ENCODE results near the gene TRAF3IP3. TPM values are rescaled to one million over a fixed set of nuclear protein-coding genes. Genes with fewer than 3 reads are reported as not detected.
"Not testable (repeated sequence)": the region's sequence is repeated elsewhere in the genome, so short reads cannot be mapped to it uniquely, and the experiment has no call there.

The TRAF3IP3 gene
- polyA plus RNA-seq, 2 donors = 2.5 to 2.9 TPM

GRCh38 chr1:209785592-209785991 is 29.7 kb downstream of the TRAF3IP3 start:
- Histone ChIP-seq H3K9me3 (ENCODE audit: control insufficient read depth in 2 of 2, insufficient read depth in 1 of 2, low read depth in 1 of 2, low read length in 1 of 2) (no peaks in the 10 kb centered on the region), H3K27ac (ENCODE audit: low read depth in 2 of 2, low read length in 1 of 2) (peak overlapping the region; percentile 85 to 91), H3K27me3 (ENCODE audit: control insufficient read depth in 1 of 2, insufficient read depth in 2 of 2, low read length in 2 of 2) (no peaks in the 10 kb centered on the region), H3K36me3 (ENCODE audit: control insufficient read depth in 2 of 2, insufficient read depth in 2 of 2, low read length in 1 of 2) (peaks cover 0 to 11% of the 10 kb centered on the region in 2 donors), H3K4me1 (ENCODE audit: control insufficient read depth in 2 of 2, insufficient read depth in 2 of 2, low read length in 1 of 2) (peaks cover 0 to 3% of the 10 kb centered on the region in 2 donors), H3K4me3 (ENCODE audit: low read depth in 1 of 2, low read length in 2 of 2) (no peak overlapping the region)
- 92 to 95% methylated on average over 4 of the region's 4 CpGs for WGBS, 2 donors

- no peaks in the 10 kb centered on the region for H3K9me3 ChIP-seq (ENCODE audit: control insufficient read depth in 2 of 2, insufficient read depth in 1 of 2, low read depth in 1 of 2, low read length in 1 of 2)
- H3K27ac ChIP-seq (ENCODE audit: low read depth in 2 of 2, low read length in 1 of 2) = peak overlapping the region; percentile 10 to 63
- H3K4me3 ChIP-seq (ENCODE audit: low read depth in 1 of 2, low read length in 2 of 2) = no peak overlapping the region
- peaks cover 0 to 16% of the 10 kb centered on the region in 2 donors for H3K36me3 ChIP-seq (ENCODE audit: control insufficient read depth in 2 of 2, insufficient read depth in 2 of 2, low read length in 1 of 2)
- no peaks in the 10 kb centered on the region for H3K27me3 ChIP-seq (ENCODE audit: control insufficient read depth in 1 of 2, insufficient read depth in 2 of 2, low read length in 2 of 2)
- 40% methylated on average over 4 of the region's 4 CpGs for WGBS, 2 donors
- peaks cover 0 to 3% of the 10 kb centered on the region in 2 donors for H3K4me1 ChIP-seq (ENCODE audit: control insufficient read depth in 2 of 2, insufficient read depth in 2 of 2, low read length in 1 of 2)
Observed at GRCh38 chr1:209786146-209786545, 30.3 kb downstream of the TRAF3IP3 start.

DNA sequence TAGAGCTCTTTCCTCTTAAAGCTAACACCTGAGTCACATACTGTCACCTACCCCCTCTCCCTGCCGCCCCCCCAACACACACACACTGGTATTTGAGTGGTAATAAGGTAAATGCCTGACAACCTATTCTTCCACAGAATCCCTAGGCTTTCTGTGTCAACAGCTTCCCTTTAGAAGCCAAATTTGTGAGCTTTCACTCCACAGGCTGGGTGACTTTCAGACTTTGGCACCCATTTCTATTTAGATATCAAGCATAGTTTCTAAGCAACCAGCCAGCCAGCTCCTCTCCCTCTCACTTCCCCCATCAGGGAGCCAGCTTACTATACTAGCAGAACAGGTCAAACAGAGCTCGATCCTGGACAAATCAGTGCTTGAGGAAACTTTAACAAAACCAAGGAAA is 31.7 kb downstream of the TRAF3IP3 start:
- no peaks in the 10 kb centered on the region for H3K9me3 ChIP-seq (ENCODE audit: control insufficient read depth in 2 of 2, insufficient read depth in 1 of 2, low read depth in 1 of 2, low read length in 1 of 2)
- peak overlapping the region; percentile 70 to 93 for H3K27ac ChIP-seq (ENCODE audit: low read depth in 2 of 2, low read length in 1 of 2)
- H3K27me3 ChIP-seq (ENCODE audit: control insufficient read depth in 1 of 2, insufficient read depth in 2 of 2, low read length in 2 of 2) = no peaks in the 10 kb centered on the region
- 35 to 38% methylated on average over 2 of the region's 2 CpGs for WGBS, 2 donors
- H3K4me3 ChIP-seq (ENCODE audit: low read depth in 1 of 2, low read length in 2 of 2) = no peak overlapping the region
- H3K36me3 ChIP-seq (ENCODE audit: control insufficient read depth in 2 of 2, insufficient read depth in 2 of 2, low read length in 1 of 2) = peaks cover 0 to 14% of the 10 kb centered on the region in 2 donors
- H3K4me1 ChIP-seq (ENCODE audit: control insufficient read depth in 2 of 2, insufficient read depth in 2 of 2, low read length in 1 of 2) = peaks cover 3% of the 10 kb centered on the region in 2 donors

DNA sequence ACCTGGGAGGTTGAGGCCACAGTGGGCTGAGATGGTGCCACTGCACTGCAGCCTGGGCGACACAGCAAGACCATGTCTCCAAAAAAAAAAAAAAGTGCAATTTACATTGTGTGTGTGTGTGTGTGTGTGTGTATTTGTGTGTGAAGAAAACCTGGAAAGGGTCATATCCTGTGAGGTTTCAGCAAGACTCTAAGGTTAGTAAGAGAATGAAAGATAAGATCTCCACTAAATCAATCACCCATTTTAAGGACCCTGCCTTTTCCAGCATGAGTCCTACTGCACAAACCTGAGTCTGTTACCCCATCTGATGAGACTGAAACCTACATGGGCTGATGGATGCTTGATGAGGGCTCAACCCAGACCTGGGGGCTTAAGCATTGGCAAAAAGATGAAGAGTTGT is 33.4 kb downstream of the TRAF3IP3 start:
- Histone ChIP-seq H3K27me3 (ENCODE audit: control insufficient read depth in 1 of 2, insufficient read depth in 2 of 2, low read length in 2 of 2) (no peaks in the 10 kb centered on the region), H3K4me1 (ENCODE audit: control insufficient read depth in 2 of 2, insufficient read depth in 2 of 2, low read length in 1 of 2) (peaks cover 3% of the 10 kb centered on the region in 2 donors), H3K36me3 (ENCODE audit: control insufficient read depth in 2 of 2, insufficient read depth in 2 of 2, low read length in 1 of 2) (peaks cover 0 to 14% of the 10 kb centered on the region in 2 donors), H3K4me3 (ENCODE audit: low read depth in 1 of 2, low read length in 2 of 2) (no peak overlapping the region), H3K27ac (ENCODE audit: low read depth in 2 of 2, low read length in 1 of 2) (no peak overlapping the region), H3K9me3 (ENCODE audit: control insufficient read depth in 2 of 2, insufficient read depth in 1 of 2, low read depth in 1 of 2, low read length in 1 of 2) (no peaks in the 10 kb centered on the region)
- WGBS, 2 donors = 80 to 98% methylated on average over 1 of the region's 1 CpG

DNA sequence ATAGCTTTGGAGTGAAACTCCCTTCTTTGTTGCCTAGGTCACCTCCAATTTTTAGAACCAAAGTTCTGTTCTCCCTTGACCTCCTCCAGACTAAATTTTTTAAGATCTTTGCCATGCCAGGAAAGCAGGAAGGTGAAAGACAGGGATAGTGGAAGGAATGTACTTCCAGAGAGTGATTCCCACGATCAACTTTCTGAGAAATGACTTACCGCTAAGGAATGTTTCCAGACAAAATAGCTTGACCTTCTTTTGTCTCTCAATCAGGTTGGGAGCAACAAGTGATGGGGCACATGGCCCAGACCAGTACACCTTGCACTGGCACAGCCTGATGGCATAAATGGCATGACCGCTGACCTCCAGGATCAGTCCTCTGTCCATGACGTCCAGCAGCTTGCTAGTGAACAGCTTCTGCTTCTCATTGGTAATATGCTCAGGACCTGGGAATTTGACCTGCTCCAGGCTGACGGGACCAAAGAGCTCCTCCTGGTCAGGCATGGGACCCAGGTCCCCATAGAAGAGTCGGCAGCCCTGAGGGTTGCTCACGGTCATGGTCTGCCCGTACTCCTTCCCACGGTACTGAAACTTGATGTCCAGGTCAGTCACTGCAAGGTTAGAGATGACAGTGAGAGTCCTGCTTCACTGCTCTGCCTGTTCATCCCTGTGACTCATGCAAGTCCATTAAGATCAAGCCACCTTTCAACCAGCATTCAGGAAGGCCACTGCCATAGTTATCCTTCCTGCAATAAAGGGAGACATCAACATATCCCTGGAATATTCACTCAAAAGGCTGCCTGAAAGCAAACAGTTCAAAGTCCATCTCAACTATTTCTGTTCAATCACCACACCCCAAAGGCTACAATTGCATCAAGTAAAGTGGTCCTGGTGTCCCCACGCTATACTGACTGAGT is 34.7 kb downstream of the TRAF3IP3 start:
- Histone ChIP-seq H3K27ac (ENCODE audit: low read depth in 2 of 2, low read length in 1 of 2) (no peak overlapping the region), H3K9me3 (ENCODE audit: control insufficient read depth in 2 of 2, insufficient read depth in 1 of 2, low read depth in 1 of 2, low read length in 1 of 2) (no peaks in the 10 kb centered on the region), H3K4me1 (ENCODE audit: control insufficient read depth in 2 of 2, insufficient read depth in 2 of 2, low read length in 1 of 2) (peaks cover 3% of the 10 kb centered on the region in 2 donors), H3K4me3 (ENCODE audit: low read depth in 1 of 2, low read length in 2 of 2) (no peak overlapping the region), H3K36me3 (ENCODE audit: control insufficient read depth in 2 of 2, insufficient read depth in 2 of 2, low read length in 1 of 2) (peaks cover 0 to 14% of the 10 kb centered on the region in 2 donors), H3K27me3 (ENCODE audit: control insufficient read depth in 1 of 2, insufficient read depth in 2 of 2, low read length in 2 of 2) (no peaks in the 10 kb centered on the region)
- 86% methylated on average over 10 of the region's 10 CpGs for WGBS, 2 donors

DNA sequence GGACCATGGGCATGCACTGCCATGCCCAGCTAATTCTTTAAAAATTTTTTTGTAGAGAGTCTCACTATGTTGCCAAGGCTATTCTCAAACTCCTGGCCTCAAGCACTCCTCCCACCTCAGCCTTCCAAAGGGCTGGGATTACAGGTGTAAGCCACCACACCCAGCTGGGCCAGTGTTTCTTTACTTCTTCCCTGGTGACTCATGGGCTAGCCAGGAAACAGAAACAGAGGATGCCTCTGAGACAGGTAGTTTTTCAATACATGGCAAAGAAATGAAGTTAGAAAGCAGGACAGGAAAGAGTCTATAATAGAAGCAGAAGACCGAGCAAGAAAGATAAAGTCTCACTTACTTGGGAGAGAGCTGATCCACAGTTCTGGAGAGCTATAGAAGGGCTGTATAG is 36.1 kb downstream of the TRAF3IP3 start:
- no peaks in the 10 kb centered on the region for H3K9me3 ChIP-seq (ENCODE audit: control insufficient read depth in 2 of 2, insufficient read depth in 1 of 2, low read depth in 1 of 2, low read length in 1 of 2)
- peaks cover under 1 to 3% of the 10 kb centered on the region in 2 donors for H3K4me1 ChIP-seq (ENCODE audit: control insufficient read depth in 2 of 2, insufficient read depth in 2 of 2, low read length in 1 of 2)
- 8 to 37% methylated on average over 1 of the region's 1 CpG for WGBS, 2 donors
- H3K4me3 ChIP-seq (ENCODE audit: low read depth in 1 of 2, low read length in 2 of 2) = no peak overlapping the region
- H3K27me3 ChIP-seq (ENCODE audit: control insufficient read depth in 1 of 2, insufficient read depth in 2 of 2, low read length in 2 of 2) = no peaks in the 10 kb centered on the region
- peak overlapping the region; percentile 57 to 79 for H3K27ac ChIP-seq (ENCODE audit: low read depth in 2 of 2, low read length in 1 of 2)
- H3K36me3 ChIP-seq (ENCODE audit: control insufficient read depth in 2 of 2, insufficient read depth in 2 of 2, low read length in 1 of 2) = peaks cover 0 to 19% of the 10 kb centered on the region in 2 donors

DNA sequence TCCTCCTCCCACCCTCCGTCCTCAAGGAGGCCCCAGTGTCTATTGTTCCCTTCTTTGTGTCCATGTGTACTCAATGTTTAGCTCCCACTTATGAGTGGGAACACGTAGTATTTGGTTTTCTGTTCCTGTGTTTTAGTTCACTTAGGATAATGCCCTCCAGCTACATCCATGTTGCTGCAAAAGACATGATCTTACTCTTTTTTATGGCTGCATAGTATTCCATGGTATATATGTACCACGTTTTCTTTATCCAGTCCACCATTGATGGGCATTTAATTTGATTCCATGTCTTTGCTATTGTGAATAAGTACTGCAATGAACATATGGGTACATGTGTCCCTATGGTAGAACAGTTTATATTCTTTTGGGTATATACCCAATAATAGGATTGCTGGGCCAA is 37.9 kb downstream of the TRAF3IP3 start:
- H3K4me3 ChIP-seq (ENCODE audit: low read depth in 1 of 2, low read length in 2 of 2); H3K27ac ChIP-seq (ENCODE audit: low read depth in 2 of 2, low read length in 1 of 2); H3K4me1 ChIP-seq (ENCODE audit: control insufficient read depth in 2 of 2, insufficient read depth in 2 of 2, low read length in 1 of 2); H3K9me3 ChIP-seq (ENCODE audit: control insufficient read depth in 2 of 2, insufficient read depth in 1 of 2, low read depth in 1 of 2, low read length in 1 of 2); H3K27me3 ChIP-seq (ENCODE audit: control insufficient read depth in 1 of 2, insufficient read depth in 2 of 2, low read length in 2 of 2): not testable (repeated sequence)
- 86 to 91% methylated on average over 3 of the region's 3 CpGs for WGBS, 2 donors
- H3K36me3 ChIP-seq (ENCODE audit: control insufficient read depth in 2 of 2, insufficient read depth in 2 of 2, low read length in 1 of 2) = peaks cover 0 to 21% of the 10 kb centered on the region in 2 donors

- H3K27me3 ChIP-seq (ENCODE audit: control insufficient read depth in 1 of 2, insufficient read depth in 2 of 2, low read length in 2 of 2) = no peaks in the 10 kb centered on the region
- H3K4me3 ChIP-seq (ENCODE audit: low read depth in 1 of 2, low read length in 2 of 2) = no peak overlapping the region
- H3K27ac ChIP-seq (ENCODE audit: low read depth in 2 of 2, low read length in 1 of 2) = peak overlapping the region in 1 of 2 donors; percentile 30
- WGBS, 2 donors = 56 to 58% methylated on average over 9 of the region's 9 CpGs
- H3K4me1 ChIP-seq (ENCODE audit: control insufficient read depth in 2 of 2, insufficient read depth in 2 of 2, low read length in 1 of 2) = peaks cover 0 to 6% of the 10 kb centered on the region in 2 donors
- H3K36me3 ChIP-seq (ENCODE audit: control insufficient read depth in 2 of 2, insufficient read depth in 2 of 2, low read length in 1 of 2) = peaks cover 2 to 12% of the 10 kb centered on the region in 2 donors
- no peaks in the 10 kb centered on the region for H3K9me3 ChIP-seq (ENCODE audit: control insufficient read depth in 2 of 2, insufficient read depth in 1 of 2, low read depth in 1 of 2, low read length in 1 of 2)
Observed at GRCh38 chr1:209797978-209798639, 42.3 kb downstream of the TRAF3IP3 start.

DNA sequence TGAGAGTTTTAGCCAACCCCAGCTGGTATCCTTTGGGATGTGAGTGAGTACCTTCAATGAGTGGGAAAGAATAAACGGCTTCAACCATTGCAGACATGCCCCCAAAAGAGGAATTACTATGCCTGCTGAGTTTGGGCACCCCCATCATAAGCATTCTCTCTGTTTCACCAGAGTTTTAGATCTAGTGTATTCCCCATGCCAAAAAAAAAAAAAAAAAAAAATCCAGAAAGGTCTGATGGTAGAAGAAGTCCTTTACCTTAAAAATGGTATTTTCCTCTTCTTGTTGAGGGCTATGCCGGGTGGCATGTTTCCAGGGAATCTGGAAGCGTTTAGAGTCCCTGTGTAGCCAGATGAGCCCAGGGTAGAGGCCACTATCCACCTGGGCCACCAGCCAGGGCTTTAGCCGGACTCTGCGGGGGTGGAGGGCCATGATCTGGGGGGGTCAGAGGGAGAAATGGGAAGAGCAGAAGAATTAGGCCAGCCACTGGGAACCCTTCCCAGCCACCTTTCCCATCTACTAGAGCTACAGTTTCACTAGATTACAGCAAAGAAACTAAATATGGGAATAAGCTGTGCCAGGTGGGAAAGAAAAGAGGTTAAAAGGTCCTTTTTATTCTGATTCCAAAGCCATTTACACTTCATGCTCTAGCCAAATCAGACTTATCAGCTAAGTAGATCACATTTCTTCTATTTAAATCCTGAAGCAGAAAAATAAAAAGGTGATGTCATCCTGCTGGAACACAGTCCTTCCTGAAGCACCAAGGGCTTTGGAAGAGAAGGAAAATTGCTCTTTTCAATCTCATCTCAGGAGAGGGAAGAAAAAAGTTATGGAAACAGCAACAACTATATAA is 45.4 kb downstream of the TRAF3IP3 start:
- H3K4me3 ChIP-seq (ENCODE audit: low read depth in 1 of 2, low read length in 2 of 2) = no peak overlapping the region
- no peaks in the 10 kb centered on the region for H3K27me3 ChIP-seq (ENCODE audit: control insufficient read depth in 1 of 2, insufficient read depth in 2 of 2, low read length in 2 of 2)
- peaks cover 0 to 6% of the 10 kb centered on the region in 2 donors for H3K4me1 ChIP-seq (ENCODE audit: control insufficient read depth in 2 of 2, insufficient read depth in 2 of 2, low read length in 1 of 2)
- H3K36me3 ChIP-seq (ENCODE audit: control insufficient read depth in 2 of 2, insufficient read depth in 2 of 2, low read length in 1 of 2) = peaks cover 2 to 10% of the 10 kb centered on the region in 2 donors
- H3K9me3 ChIP-seq (ENCODE audit: control insufficient read depth in 2 of 2, insufficient read depth in 1 of 2, low read depth in 1 of 2, low read length in 1 of 2) = no peaks in the 10 kb centered on the region
- H3K27ac ChIP-seq (ENCODE audit: low read depth in 2 of 2, low read length in 1 of 2) = no peak overlapping the region
- WGBS, 2 donors = 54 to 65% methylated on average over 5 of the region's 5 CpGs
